ENCODE results near the gene PLCG1. TPM values are rescaled to one million over a fixed set of nuclear protein-coding genes. Genes with fewer than 3 reads are reported as not detected.

The PLCG1 gene
- polyA plus RNA-seq, 1 donor (not counting 4 experiments of a cell fraction or from before 2014, with no cell fraction given), result 41.5 TPM

DNA sequence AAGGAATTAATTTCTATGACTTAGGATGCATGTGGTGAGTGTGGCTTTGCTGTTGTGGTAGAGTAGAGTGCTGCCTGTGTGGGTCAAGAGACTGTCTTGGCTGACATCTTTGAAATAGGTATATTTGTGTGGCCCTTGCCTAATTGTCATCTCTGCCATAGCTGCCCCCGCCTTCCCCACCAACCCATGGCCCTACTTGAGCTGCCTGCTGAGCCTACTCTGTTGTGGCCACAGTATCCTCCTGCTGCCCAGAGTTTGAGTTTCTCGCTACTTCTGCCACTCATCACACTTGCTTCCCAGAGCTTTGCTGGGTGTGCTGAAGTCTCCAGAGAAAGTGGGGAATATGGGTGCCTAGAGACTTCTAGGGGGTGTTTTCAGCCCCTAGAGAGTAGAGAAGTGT is 8.0 kb downstream of the PLCG1 start:
- H3K4me3 ChIP-seq (ENCODE audit: control insufficient read depth in 2 of 3, extremely low read depth in 1 of 3, insufficient read depth in 2 of 3, low read depth in 1 of 3, low read length in 3 of 3), result no peak overlapping the region
- no peak overlapping the region for H3K4me2 ChIP-seq (ENCODE audit: control insufficient read depth, extremely low read depth, insufficient read depth, low read depth, low read length)
- no peak overlapping the region for H3K9ac ChIP-seq (ENCODE audit: control insufficient read depth, extremely low read depth, insufficient read depth, low read length)
- no peak for FAIRE-seq
- dilution Hi-C loops (cut with MboI; ENCODE audit: extremely low pct_ligation_motif_present, low sequenced_read_pairs), result no loop called here
- DNase-seq (ENCODE audit: low read depth, low spot score), result no peak
- H3K4me1 ChIP-seq (ENCODE audit: control insufficient read depth, extremely low read depth, insufficient read depth, low read length), result peaks cover 9% of the 10 kb centered on the region
- H4K20me1 ChIP-seq (ENCODE audit: control insufficient read depth, extremely low read depth, insufficient read depth, low read length), result peaks cover 8% of the 10 kb centered on the region
- no peak for TF ChIP-seq EZH2 (IDR thresholded peaks at IDR 0.05; ENCODE audit: low read length)
- TF ChIP-seq, protein P1, sequence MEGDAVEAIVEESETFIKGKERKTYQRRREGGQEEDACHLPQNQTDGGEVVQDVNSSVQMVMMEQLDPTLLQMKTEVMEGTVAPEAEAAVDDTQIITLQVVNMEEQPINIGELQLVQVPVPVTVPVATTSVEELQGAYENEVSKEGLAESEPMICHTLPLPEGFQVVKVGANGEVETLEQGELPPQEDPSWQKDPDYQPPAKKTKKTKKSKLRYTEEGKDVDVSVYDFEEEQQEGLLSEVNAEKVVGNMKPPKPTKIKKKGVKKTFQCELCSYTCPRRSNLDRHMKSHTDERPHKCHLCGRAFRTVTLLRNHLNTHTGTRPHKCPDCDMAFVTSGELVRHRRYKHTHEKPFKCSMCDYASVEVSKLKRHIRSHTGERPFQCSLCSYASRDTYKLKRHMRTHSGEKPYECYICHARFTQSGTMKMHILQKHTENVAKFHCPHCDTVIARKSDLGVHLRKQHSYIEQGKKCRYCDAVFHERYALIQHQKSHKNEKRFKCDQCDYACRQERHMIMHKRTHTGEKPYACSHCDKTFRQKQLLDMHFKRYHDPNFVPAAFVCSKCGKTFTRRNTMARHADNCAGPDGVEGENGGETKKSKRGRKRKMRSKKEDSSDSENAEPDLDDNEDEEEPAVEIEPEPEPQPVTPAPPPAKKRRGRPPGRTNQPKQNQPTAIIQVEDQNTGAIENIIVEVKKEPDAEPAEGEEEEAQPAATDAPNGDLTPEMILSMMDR (optimal IDR thresholded peaks at IDR 0.05 in 1 of 3, IDR thresholded peaks at IDR 0.05 in 1 of 3, conservative IDR thresholded peaks at IDR 0.05 in 1 of 3; ENCODE audit: extremely low read depth in 1 of 3, insufficient read depth in 2 of 3, low read length in 3 of 3), result no peak
- H2AFZ ChIP-seq (ENCODE audit: control insufficient read depth, low read length), result no peak overlapping the region
- no peaks in the 10 kb centered on the region for H3K27me3 ChIP-seq (ENCODE audit: control insufficient read depth, extremely low read depth, insufficient read depth, low read length)
- no peaks in the 10 kb centered on the region for H3K9me3 ChIP-seq (ENCODE audit: control insufficient read depth, low read depth, low read length)
- H3K79me2 ChIP-seq (ENCODE audit: control insufficient read depth, insufficient read depth, low read length), result peaks cover 94% of the 10 kb centered on the region
- peaks cover 3% of the 10 kb centered on the region for H3K9me1 ChIP-seq (ENCODE audit: control insufficient read depth, extremely low read depth, insufficient read depth, low read length)
- no peak overlapping the region for H3K27ac ChIP-seq (ENCODE audit: control insufficient read depth, insufficient read depth, low read length)
- H3K36me3 ChIP-seq (ENCODE audit: control insufficient read depth in 2 of 2, extremely low read depth in 1 of 2, insufficient read depth in 2 of 2, low read length in 2 of 2), result no peaks in the 10 kb centered on the region

GRCh38 chr20:41145821-41146620 is 8.7 kb downstream of the PLCG1 start:
- dilution Hi-C loops (cut with MboI; ENCODE audit: extremely low pct_ligation_motif_present, low sequenced_read_pairs), result no loop called here
- Histone ChIP-seq H3K9me1 (ENCODE audit: control insufficient read depth, extremely low read depth, insufficient read depth, low read length) (peaks cover 3% of the 10 kb centered on the region), H3K4me2 (ENCODE audit: control insufficient read depth, extremely low read depth, insufficient read depth, low read depth, low read length) (no peak overlapping the region), H3K9ac (ENCODE audit: control insufficient read depth, extremely low read depth, insufficient read depth, low read length) (no peak overlapping the region), H3K4me1 (ENCODE audit: control insufficient read depth, extremely low read depth, insufficient read depth, low read length) (peaks cover 9% of the 10 kb centered on the region), H2AFZ (ENCODE audit: control insufficient read depth, low read length) (no peak overlapping the region), H3K79me2 (ENCODE audit: control insufficient read depth, insufficient read depth, low read length) (peaks cover 94% of the 10 kb centered on the region), H3K27ac (ENCODE audit: control insufficient read depth, insufficient read depth, low read length) (no peak overlapping the region), H3K27me3 (ENCODE audit: control insufficient read depth, extremely low read depth, insufficient read depth, low read length) (no peaks in the 10 kb centered on the region), H3K4me3 (ENCODE audit: control insufficient read depth in 2 of 3, extremely low read depth in 1 of 3, insufficient read depth in 2 of 3, low read depth in 1 of 3, low read length in 3 of 3) (no peak overlapping the region), H4K20me1 (ENCODE audit: control insufficient read depth, extremely low read depth, insufficient read depth, low read length) (peaks cover 8% of the 10 kb centered on the region), H3K36me3 (ENCODE audit: control insufficient read depth in 2 of 2, extremely low read depth in 1 of 2, insufficient read depth in 2 of 2, low read length in 2 of 2) (no peaks in the 10 kb centered on the region), H3K9me3 (ENCODE audit: control insufficient read depth, low read depth, low read length) (no peaks in the 10 kb centered on the region)
- no peak for DNase-seq (ENCODE audit: low read depth, low spot score)
- FAIRE-seq, result no peak
- TF ChIP-seq, protein P1 (optimal IDR thresholded peaks at IDR 0.05 in 1 of 3, IDR thresholded peaks at IDR 0.05 in 1 of 3, conservative IDR thresholded peaks at IDR 0.05 in 1 of 3; ENCODE audit: extremely low read depth in 1 of 3, insufficient read depth in 2 of 3, low read length in 3 of 3), result no peak
- TF ChIP-seq EZH2 (IDR thresholded peaks at IDR 0.05; ENCODE audit: low read length), result no peak
